Lower leg skin (tissue), 3 donors: ENCODE results near the gene CD47.

Experiments used
- CTCF ChIP-seq, 3 donors: fragments of 450-650 bp; IDR thresholded peaks; one replicate each; pipeline ENCODE4 v1.5.1; 2016; ENCODE audit warnings: antibody characterized with exemption in 3 of 3, mild to moderate bottlenecking in 3 of 3, moderate library complexity in 2 of 3
- POLR2A ChIP-seq, 2 donors: fragments of 450-650 bp; IDR thresholded peaks; one replicate each; pipeline ENCODE4 v1.6.1; 2016 to 2017; ENCODE audit warnings: antibody characterized with exemption in 2 of 2, mild to moderate bottlenecking in 1 of 2, moderate library complexity in 1 of 2

DNA sequence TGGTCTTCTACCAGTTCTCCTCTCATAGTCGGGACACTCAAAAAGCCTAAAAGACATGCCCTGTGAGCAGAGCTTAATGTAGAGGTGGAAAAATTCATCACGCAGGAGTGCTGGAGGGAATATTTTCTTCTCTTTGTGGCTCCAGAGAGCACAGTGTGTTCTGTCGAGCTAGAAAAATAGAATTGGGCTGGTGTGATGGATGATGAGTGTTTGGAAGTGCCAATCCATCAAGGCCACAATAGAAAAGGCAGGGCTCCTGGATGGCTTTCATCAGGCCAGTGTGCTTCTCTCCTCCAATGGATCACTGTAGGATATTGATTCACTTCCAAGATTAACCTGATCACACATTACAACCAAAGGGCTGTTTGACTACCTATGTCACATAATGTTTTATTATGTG, 65.7 kb downstream of the CD47 start:
- no peak for TF ChIP-seq POLR2A (IDR thresholded peaks at IDR 0.05)
- TF ChIP-seq CTCF (IDR thresholded peaks at IDR 0.05), result no peak
